Thoracic aorta (tissue), 2 donors: Measurements from ENCODE around the gene SLC45A2. TPM values are rescaled to one million over a fixed set of nuclear protein-coding genes. Genes with fewer than 3 reads are reported as not detected.

Source experiments
- ATAC-seq: fragments of 150-250 bp; one replicate; pipeline ENCODE4 v1.8.0; 2017; ENCODE audit warnings: low read depth; ENCODE audit not compliant: insufficient number of reproducible peaks, low FRiP score
- DNase-seq: peaks from one replicate; pipeline ENCODE4 v3.0.0-alpha.2; 2020; ENCODE audit warnings: low spot score
- H3K27ac ChIP-seq, 2 donors: fragments of 200-600 bp; sonication (generic); 1 replicate in 1 of 2; 2 replicates in 1 of 2; pipeline ENCODE4 v1.5.1; 2016; ENCODE audit warnings: mild to moderate bottlenecking in 2 of 2, moderate library complexity in 2 of 2
- H3K27me3 ChIP-seq: fragments of 200-600 bp; sonication (generic); replicated peaks from 2 replicates; pipeline ENCODE4 v1.6.0; 2016; ENCODE audit warnings: mild to moderate bottlenecking; ENCODE audit not compliant: insufficient read depth
- H3K36me3 ChIP-seq: fragments of 200-600 bp; sonication (generic); one replicate; pipeline ENCODE4 v1.5.1; 2016
- H3K4me1 ChIP-seq, 2 donors: fragments of 200-600 bp; sonication (generic); 1 replicate in 1 of 2; 2 replicates in 1 of 2; pipeline versions ENCODE4 v1.5.1 to v1.6.0; 2016; ENCODE audit warnings: low read depth in 2 of 2, mild to moderate bottlenecking in 1 of 2; ENCODE audit not compliant: control insufficient read depth in 1 of 2
- H3K4me3 ChIP-seq: fragments of 200-600 bp; sonication (generic); 2 replicates; pipeline ENCODE4 v1.5.1; 2016; ENCODE audit warnings: mild to moderate bottlenecking
- H3K9me3 ChIP-seq: fragments of 200-600 bp; sonication (generic); 2 replicates; pipeline ENCODE4 v1.5.1; 2016
- total RNA-seq, 2 donors: library from RNA; depleted of rRNA; stranded (reverse); fragments of >200 nt; gene quantifications; one replicate each; pipeline versions ENCODE4 v1.1.0 to v1.2.3, GENCODE V29; 2016
- TF ChIP-seq, protein P1 (sequence below): fragments of 200-600 bp; sonication (generic); IDR thresholded peaks from one replicate; pipeline ENCODE4 v1.5.1; 2019; ENCODE audit warnings: antibody characterized with exemption

SLC45A2 gene
- total RNA-seq, 2 donors from 2014 or later = not detected

DNA sequence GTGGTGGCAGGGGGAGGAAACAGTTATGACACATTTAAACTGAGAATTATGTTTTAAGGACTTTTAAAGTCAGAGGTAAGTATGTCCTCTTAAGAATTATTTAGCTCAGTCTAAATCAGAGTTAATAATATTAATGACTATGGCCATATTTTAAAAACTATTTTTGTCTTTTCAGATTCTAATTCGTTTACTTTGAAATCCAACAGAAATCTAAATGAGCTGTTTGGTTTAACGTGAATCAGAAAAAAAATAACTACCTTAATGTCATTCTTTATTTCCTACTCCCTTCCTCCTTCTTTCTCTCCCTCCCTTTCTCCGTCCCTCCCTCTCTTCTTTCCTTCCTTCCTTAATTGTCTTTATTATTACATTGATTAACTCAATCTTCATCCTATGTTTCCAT, 43.9 kb upstream of the SLC45A2 start:
- H3K9me3 ChIP-seq = no peaks in the 10 kb centered on the region
- no peaks in the 10 kb centered on the region for H3K36me3 ChIP-seq
- TF ChIP-seq, protein P1, sequence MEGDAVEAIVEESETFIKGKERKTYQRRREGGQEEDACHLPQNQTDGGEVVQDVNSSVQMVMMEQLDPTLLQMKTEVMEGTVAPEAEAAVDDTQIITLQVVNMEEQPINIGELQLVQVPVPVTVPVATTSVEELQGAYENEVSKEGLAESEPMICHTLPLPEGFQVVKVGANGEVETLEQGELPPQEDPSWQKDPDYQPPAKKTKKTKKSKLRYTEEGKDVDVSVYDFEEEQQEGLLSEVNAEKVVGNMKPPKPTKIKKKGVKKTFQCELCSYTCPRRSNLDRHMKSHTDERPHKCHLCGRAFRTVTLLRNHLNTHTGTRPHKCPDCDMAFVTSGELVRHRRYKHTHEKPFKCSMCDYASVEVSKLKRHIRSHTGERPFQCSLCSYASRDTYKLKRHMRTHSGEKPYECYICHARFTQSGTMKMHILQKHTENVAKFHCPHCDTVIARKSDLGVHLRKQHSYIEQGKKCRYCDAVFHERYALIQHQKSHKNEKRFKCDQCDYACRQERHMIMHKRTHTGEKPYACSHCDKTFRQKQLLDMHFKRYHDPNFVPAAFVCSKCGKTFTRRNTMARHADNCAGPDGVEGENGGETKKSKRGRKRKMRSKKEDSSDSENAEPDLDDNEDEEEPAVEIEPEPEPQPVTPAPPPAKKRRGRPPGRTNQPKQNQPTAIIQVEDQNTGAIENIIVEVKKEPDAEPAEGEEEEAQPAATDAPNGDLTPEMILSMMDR = no peak
- ATAC-seq (no peak), DNase-seq (no peak)
- H3K27me3 ChIP-seq = no peaks in the 10 kb centered on the region
- no peak overlapping the region for H3K27ac ChIP-seq
- H3K4me1 ChIP-seq = no peaks in the 10 kb centered on the region
- no peak overlapping the region for H3K4me3 ChIP-seq

DNA sequence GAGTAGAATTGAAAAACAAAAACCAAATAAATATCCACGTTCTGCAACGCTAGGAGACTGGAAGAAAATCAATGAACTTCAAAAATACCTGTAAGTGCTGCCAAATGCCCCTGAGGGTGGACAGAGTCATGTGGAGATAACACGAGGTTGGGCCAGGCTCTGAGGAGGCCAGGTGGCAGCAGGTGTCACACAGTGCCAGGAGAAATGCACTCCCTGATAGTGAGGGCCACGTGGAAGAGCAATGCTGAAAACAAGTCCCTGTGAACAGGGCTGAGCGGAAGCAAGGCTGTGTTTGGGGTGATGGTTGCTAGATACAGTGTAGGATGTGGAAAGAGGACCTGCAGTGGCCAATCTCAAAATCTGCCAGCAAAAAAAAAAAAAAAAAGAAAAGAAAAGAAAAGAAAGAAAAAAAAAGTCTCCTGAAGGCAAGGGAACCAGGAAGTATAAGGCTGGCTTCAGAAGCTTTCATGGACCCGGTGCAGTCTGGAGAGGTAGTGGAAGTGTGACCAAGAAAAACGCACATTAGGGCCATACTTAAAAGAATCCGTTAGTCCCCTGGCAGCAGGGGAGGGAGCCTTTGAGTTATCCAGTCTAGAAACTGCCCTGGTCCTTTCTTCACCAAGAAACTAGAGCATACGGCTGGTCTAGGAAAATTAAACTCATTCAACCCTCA, 41.7 kb upstream of the SLC45A2 start:
- TF ChIP-seq, protein P1 = no peak
- Histone ChIP-seq H3K9me3 (no peaks in the 10 kb centered on the region), H3K4me3 (no peak overlapping the region), H3K4me1 (no peaks in the 10 kb centered on the region), H3K27ac (no peak overlapping the region), H3K36me3 (no peaks in the 10 kb centered on the region), H3K27me3 (no peaks in the 10 kb centered on the region)
- ATAC-seq (no peak), DNase-seq (no peak)

DNA sequence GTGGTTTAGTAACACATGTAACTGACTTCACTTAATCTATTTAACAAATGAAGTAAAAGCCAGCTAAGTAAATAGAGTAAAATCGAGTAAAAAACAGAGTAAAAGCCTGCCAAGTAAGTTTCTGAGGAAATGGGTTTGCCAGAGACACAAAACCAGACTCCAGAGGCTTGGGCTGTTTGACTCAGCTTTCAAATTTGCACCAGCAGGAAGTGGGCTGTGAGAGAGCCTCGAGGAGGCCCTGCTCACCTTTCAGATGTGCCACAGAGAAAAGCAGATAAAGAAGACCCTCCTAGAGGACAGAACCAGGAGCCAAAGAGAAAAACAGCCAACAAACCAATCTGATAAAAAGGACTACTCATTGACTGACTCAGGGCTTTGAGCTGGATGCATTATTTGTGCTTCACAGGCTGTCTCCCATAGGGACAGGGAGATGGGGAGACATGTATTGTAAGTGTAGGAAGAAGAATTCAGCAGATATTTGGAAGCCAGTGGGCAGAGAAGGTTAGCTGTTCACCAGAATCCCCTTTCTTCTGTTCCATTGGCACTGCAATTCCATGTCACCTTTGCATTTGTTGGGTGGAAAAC, 37.7 kb upstream of the SLC45A2 start:
- no peak overlapping the region for H3K4me3 ChIP-seq
- H3K4me1 ChIP-seq = no peaks in the 10 kb centered on the region
- no peaks in the 10 kb centered on the region for H3K9me3 ChIP-seq
- ATAC-seq (no peak), DNase-seq (no peak)
- no peaks in the 10 kb centered on the region for H3K27me3 ChIP-seq
- H3K36me3 ChIP-seq = no peaks in the 10 kb centered on the region
- H3K27ac ChIP-seq = no peak overlapping the region
- TF ChIP-seq, protein P1 = no peak

DNA sequence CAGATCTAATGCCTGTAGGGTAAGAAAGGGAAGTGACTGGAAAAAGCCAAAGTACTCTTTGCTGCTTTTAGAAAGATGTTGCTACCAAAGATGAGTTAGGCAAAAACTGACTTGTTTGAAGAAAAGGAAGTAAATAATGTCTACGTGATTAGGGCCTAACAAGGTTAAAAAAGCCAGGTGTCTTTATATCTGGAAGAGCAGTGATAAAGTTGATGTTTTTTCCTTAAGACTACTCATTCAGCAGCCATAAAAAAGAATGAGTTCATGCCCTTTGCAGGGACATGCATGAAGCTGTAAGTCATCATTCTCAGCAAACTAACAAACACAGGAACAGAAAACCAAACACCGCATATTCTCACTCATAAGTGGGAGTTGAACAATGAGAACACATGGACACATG, 36.8 kb upstream of the SLC45A2 start:
- DNase-seq = no peak
- TF ChIP-seq, protein P1 = no peak
- Histone ChIP-seq H3K27me3 (no peaks in the 10 kb centered on the region), H3K4me3 (no peak overlapping the region), H3K36me3 (no peaks in the 10 kb centered on the region), H3K9me3 (no peaks in the 10 kb centered on the region), H3K4me1 (no peaks in the 10 kb centered on the region), H3K27ac (no peak overlapping the region)
- no peak for ATAC-seq

DNA sequence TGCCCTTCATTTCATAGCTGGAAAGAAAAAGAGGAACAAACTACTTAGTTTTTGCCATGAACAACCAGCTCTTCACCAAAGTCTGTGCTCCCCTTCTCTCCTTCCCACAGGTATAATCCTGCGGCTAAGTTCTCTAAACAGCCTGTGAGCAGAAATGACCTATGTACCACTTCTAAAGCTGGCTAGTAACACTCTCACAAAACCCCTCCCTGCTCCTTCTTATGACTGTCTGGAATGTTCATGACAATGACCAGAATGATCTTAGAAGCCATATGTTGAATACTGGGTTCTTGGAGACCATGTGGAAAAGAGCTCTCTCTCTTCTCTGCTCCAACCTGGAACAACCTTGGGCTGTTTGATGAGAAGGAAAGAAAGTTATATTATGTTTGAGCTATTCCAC, 36.2 kb upstream of the SLC45A2 start:
- no peak for DNase-seq
- TF ChIP-seq, protein P1 = no peak
- Histone ChIP-seq H3K9me3 (no peaks in the 10 kb centered on the region), H3K36me3 (no peaks in the 10 kb centered on the region), H3K27me3 (no peaks in the 10 kb centered on the region), H3K4me3 (no peak overlapping the region), H3K4me1 (no peaks in the 10 kb centered on the region), H3K27ac (no peak overlapping the region)
- ATAC-seq = no peak
